NCI-H82 treated with DMSO at 0.1 percent for 48 hours (cell line): ENCODE results near the gene XXYLT1.
A peak's percentile ranks its signal among the peaks of the same experiment; 100 is the strongest.

Source experiments
- DNase-seq: peaks from one replicate; lab custom pipeline; 2025; ENCODE audit not compliant: unreplicated experiment; lab: John Stamatoyannopoulos, UW

XXYLT1 gene

DNA sequence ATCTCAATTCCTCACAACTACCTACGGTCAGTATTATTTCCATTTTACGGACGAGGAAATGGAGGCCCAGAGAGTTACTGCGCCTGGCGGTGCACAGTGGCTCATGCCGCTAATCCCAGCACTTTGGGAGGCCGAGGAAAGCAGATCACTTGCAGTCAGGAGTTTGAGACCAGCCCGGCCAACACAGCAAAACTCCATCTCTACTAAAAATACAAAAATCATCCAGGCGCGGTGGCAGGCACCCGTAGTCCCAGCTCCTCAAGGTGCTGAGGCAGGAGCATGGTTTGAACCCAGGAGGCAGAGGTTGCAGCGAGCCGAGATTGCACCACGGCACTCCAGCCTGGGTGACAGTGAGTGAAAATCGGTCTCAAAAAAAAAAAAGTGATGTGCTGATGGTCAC is 187.3 kb downstream of the XXYLT1 start:
- DNase-seq: no peak

DNA sequence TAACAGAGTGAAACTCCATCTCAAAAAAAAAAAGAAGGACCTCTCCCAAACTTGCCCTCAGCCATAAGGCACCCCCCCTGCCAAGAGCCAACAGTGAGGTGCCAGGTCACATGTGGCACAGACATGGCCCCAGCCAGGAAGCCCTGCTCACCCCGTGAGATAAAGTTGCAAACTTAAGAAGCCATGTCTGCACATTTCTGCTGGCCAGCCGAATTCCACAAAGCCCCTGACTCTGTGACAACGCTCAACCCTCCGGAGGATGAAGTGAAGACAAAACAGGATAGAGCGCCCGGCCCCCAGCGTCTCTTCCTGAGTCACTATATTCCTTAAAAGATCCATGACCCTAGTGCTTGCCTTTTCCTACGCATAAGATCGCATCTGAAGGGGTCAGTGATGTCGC is 188.1 kb downstream of the XXYLT1 start:
- DNase-seq: no peak

DNA sequence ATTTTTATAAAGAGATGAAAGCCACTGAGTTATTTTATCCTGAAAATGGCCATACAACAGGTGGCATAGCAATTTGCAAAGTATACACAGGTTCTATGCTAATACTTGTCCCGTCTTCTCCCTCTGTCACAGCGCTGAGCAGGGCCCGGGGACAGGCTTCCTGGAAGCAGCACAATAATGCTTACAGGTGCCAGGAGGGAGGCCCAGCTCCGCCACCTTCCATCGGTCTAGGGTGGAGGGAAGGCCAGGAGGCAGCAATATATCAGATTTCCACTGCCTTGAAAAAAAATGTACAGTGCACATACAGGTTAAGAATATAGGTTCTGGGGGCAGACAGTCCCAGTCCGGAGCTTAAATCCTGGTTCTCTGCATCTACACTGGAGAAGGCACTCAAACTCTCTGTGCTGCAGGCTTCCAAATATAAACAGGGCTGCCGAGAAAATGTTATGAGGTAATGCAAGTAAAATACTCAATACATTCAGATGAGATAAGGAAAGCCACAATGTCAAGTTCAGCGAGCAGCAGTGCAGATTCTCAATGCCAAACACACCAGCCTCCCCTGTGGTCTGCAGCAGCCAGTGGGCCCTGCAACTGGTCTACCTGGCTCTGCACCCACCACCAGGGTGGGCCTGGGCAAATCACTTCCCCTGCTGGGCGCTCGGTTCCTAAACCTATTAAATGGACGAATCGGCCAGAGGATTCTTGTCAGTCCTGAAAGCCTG is 189.6 kb downstream of the XXYLT1 start:
- DNase-seq: no peak

DNA sequence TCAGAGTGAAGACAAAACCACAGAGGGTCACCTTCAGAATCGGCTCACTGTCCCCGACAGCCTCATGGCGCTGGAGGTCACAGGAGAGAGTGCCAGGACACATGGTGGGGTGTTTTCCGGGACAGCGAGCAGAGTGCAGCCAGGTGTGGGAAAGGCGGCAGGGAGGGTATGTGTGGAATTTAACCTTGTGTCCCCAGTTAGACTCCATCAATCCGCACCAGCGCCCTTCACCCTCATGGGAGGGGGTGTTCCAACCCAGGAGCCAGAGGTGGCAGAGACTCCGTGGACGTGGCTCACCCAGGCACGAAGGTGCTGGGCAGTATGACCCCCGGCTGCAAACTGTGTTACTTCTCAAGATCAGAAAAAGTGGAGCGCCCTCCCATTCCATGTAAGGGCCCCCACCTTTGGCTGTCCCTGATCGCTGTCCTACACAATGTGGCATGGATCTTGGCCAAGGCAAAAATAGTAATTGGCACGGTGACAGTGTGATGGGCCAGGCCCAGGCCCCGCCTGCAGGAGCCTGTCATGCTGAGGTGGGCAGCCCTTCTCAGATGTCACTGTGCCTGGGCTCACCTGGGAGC is 190.3 kb downstream of the XXYLT1 start:
- DNase-seq: no peak

DNA sequence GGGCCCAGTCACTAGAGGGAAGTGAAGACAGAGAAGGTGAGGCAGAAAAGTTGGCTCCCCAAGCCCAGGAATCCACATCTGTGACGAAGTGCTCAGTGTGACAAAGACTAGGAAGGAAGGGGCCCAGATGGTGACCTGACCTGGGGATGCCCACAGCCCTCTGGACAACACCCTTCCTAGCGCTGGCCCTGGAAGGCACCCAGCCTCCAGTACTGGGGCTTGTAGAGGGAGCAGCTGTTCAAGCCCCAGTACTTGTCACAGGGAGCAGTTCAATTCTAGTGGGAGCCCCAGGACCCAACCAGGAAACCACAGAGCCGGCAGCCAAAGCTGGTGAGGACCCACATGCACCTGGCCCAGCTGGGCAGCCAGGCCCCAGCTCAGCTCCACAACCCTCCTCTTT is 190.8 kb downstream of the XXYLT1 start:
- no peak for DNase-seq

DNA sequence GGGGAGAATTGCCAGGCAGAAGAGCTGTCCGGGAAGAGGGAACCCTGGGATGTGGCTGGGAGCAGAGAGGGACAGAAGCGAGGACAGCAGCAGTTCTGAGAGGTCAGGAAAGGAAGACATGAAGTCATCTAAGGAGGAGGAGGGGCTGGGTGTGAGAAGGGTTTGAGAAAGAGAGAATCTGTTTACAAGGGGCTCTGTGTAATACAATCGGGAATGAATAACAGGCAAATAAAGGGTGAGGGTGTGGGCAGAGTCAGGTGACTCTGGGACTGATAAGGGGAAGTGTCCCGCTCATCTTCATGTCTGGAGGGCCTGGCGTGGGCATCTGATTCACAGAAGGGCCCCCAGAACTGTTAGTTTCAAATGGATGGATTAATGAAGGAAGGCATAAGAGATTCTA is 191.3 kb downstream of the XXYLT1 start:
- no peak for DNase-seq

DNA sequence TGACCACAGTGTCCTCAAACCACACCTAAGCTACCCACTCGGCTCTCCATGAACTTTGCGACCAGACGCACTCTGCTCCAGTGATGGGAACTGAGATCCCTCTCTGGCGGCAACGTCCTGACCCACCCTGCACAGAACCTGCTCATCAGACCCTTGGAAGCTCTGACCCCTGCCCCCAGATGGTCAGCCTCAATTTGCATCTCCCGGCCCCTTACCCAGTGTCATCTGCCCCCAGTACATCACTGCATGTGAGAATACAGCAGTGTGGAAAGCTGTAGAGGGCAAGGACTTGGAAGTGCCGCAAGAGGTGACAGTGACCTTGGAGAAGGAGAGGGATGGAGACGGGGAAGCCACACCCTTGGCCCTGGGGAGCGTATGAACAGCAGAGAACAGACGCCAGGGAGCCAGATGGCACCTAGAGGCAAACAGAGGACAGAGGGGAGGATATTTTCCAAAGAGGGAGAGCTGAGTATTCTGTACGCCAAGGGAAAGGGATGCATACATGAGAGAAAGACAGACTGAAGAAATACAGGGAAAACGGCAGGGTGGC is 192.0 kb downstream of the XXYLT1 start:
- DNase-seq: peak; percentile 49

DNA sequence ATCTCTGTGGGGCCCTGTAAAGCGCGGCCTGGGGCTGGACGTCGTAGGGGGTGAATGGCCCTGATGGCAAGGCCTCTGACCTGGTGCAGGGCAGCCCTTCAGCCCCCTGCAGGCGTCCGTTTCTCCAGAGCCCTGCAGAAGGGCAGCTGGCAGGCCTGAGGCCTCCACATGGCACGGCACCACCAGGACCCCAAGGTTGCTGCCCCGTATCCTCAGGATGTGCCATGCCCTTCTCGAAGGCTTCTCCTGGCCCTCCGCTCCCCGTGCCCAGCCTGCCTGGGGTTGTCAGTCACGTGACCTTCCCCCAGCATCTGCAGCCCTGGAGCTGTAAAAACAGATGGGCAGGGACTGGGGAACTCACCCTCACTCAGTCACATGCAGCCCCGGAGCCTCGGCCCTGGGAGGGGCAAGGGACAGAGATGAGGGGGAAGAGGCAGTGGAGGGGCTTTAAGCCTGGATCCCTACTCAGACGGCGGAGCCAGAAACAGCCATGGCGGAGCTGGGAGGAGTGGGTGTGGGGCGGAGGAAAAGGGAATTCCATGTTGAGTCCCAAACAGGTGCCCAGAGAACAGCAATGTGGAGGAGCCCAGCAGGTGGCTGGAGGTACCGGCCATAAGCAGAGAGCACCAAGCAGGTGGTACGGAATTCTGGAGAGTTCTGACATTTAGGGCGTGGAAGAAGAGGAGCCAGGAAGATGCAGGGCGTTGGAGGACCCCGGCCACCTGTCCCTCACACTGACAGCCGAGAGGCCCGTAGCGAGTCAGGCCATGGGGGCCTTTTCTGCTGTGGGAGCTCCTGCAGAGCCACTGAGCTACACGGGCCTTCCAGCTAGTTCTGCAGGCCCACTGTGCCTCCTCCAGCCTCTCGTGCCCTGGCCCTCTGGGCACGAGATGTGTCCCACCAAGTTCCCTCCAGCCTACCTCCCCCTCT is 193.1 kb downstream of the XXYLT1 start:
- DNase-seq: peak; percentile 9

DNA sequence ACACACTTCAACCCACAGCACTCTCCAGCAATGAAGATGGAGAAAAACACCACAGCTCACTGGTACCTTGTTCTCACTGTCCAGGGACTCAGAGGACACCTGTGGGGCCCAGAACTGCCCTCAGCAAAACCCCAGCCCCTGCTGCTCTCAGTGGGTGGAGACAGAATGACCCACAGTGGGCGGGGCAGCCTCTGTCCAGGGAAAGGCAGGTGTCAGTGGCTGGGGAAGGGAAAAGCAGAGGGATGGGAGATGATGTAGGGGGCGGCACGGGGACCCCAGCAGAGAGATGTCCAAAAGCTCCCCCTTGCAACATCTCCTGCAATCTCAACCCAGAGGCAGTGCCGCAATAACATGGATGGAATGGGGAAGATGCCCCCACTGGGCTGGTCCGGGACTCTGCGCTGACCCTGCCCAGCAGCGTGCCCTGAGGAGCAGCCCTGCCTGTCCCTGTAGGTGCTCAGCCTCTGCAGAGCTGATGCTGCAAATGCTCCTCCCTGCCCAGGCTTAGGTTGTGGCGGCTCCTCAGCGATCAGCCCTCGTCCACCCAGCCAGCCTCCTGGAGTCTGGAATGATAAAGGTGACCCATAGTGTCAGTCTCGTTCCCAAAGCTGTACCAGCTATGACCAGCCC is 193.9 kb downstream of the XXYLT1 start:
- DNase-seq: no peak

DNA sequence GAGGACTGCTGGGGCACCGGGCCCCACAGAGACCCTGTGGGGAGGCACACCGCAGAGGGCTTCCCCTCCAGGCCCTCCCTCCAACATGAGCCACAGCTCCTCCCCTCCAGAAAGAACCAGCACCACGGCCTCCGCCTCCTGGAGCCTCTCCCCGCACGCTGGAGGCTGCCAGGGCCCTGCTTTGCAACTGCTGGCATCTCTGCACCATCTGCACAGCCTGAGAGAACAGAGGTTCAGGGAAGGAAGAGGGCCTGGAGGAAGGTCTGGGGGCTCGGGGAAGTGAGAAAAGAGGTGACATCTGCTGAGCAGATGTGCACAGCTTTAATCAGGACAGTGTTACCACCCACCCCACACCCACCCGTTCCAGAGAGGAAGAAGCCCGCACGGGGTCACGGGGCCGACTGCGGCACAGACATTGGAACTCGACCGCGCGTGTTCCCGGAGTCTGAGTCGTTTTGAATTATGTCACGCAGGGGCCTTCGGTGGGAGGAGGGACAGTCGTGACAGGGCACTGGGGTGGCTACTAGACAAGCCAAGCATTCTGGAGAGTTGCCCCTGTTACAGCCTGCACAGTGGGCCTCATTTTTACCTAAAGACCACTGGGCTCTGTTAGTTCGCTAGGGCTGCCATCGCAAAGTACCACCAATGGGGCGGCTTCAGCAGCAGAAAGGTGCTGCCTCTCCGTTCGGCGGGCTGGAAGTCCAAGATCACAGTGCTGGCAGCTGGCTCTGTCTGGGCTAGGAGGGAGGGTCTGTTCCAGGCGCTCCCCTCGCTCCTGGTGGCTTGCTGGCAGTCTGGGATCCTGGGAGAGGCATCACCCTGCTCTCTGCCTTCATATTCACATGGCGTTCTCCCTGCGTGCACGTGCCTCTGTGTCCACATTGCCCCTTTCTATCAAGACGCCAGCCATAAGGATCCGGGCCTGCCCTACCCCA is 194.8 kb downstream of the XXYLT1 start:
- DNase-seq: peak; percentile 8

DNA sequence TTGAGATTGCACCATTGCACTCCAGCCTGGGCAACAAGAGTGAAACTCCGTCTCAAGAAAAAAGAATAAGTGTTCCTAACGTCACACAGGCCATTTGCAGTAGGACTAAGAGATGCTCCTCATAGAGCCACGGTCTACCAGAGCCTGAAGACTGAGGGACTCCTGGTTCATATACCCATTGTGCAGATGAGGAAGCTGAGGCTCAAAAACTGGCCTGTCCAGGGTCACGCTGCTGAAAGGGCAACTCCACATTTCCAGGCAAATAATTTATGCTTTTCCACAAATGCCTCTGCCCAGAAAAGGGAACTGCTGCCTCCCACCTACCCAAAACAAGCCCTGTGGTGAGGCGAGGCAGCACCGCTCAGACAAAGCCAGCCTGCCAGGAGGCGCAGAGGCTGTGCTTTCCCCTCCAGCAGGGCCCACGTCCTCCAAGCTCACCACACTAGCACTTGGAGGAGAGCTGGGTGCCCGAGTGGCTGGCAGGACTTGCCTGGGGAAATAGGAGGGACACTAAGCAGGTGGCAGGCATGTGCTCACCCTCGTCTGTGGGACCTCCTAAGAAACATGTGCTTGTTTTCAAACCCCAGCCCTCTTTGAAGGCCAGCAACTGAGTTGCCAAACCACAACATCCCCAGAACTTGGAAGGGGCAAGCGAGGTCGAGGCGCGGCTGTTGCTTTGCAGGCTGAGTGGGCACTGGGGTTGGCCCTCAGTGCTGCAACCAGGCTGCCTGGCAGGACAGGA is 195.6 kb downstream of the XXYLT1 start:
- no peak for DNase-seq

DNA sequence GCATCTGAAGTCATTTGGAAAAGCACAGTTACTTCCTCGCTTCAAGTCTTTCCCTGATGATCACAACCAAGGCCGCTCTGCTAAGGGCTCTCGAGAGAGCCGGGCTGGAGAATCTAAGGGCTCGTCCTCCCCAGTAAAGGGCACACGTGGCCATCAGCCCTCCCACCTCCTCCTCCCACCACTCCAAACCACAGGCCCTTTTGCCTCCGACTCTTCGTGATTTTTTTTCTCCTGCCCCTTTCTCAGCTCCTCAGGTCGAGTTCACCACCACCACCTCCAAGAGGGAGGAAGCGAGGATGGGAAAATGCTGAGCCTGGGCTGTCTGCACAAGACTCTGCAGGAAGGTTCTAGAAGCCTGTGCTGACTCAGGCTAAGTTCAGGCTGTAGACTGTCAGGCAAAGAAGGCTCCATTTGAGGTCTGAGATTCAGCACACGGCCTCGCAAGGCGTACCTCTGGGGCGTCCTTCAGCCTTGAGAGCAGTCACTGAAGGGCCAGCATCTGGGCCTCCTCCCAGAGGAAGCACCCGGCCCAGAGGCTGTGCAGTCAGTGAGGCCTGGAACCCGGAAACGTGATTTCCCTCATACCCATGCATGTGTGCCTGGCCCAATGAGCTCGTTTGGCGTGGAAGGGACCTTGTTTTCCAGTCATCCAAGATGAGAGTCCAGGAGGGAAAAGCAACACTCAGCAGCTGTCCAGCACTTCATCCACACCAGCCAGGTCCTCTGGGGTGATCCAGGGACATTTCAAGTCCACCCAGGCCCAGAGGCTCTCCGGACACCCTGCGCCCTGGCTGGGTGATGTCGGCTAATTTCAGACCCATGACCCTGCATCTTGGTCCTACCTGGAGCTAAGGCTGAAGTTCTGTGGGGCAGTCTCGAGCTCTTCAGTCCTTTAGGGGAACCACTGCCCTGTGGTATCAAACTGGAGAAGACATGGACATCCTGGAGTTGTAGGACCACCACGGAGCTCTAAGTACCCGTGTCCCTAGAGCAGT is 196.8 kb downstream of the XXYLT1 start:
- DNase-seq: no peak

DNA sequence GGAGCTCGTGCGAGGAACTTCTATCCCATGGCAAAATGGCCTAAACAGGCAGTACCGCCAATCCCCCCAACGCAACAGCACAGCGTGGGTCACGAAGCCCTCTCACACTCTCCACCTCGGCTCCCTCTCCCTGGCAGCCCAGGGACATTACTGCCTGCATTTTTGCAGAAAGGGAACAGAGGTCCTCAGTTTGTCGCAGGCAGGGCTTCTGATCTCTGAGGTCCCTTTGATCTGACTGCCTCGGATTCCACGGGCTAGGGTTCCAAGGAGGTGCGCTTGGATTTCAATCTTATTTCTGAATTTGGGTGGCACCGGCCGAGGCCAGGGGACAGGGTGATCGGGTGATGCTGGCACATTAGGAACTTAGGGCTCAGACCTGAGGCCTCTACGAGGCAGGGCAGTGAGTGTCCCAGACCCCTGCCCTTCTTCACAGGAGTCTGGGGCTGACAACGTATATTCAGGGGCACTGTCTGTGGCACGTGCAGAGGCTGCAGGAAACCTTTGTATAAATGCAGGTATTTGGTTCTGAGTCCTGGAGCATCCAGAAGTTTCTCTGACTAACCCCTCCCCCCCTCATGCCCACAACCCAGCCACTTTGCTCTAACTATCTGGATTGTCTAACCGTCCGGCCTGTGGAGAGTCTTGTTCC is 197.9 kb downstream of the XXYLT1 start:
- DNase-seq: no peak

DNA sequence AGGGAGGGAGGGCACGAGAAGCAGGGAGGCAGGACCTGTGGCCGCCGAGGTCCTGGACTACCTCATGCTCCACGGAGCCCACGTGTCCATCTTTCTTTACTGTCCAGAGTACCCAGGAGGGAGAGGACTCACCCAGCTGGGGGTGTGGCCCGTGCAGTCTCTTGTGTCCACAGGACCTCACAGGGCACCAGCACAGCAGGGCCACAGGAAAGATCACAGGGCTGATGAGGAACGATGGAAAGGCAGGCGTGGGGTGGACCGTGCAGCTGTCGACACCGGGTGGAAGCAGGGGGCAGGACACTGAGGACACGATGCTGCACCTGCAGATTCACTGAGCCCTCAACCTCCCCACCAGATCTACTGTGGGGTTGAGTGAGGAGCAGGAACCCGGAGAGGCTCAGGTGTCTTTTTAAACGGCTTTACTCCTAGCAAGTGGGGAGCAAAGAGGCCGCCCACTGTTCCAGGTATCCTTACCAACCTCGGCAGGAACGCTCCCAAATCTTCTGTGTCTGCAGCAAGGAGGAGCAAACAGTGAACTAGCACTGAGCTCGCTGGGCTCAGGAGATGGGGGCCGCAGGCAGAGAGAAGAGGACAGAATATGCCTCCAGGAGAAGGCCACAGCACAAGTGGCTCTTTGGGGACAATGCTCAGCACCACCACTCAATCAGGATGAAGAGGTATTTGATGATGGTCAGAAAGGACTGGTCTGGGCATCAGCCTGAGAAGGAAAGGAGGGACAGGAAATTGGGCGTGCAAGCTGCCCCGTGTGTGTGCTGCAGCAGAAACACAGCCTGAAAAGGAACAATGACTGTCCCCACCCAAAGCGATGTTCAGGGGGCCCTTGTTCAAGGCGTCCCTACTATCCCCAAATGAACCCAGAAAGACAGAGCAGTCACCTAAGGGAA is 198.8 kb downstream of the XXYLT1 start:
- no peak for DNase-seq

DNA sequence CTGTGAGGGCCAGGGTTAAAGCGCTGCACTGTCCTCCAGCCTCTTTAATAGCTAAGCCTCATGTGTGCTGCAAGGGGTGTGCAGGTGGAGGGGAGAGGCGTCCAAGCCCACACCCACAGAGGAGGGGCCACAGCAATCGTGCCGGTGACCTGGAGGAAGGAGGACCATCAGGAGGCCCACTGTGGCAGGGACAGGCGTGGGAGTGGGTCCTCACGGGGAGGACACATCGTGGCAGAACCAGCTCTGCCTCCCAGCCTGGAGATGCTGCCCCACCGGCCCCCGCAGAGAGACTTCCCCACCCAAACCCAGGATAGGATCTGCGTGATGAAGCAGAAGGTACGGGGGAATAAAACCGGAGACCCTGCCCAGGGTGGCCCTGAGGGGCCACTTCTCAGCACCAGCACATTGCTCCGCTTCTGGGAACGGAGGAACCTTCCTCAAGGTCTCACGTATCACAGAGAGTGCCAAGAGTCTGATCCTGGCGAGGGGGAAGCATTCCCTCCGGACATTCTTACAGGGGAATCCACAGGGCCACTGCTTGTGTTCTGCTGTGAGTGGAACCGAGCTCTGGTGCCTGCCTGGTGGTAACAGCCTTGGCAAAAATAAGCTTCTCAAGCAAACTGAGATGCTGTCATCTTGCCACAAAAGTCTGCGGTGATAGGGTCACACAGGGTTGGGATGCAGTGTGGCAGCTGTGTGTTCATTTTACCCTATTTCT is 199.8 kb downstream of the XXYLT1 start:
- no peak for DNase-seq

DNA sequence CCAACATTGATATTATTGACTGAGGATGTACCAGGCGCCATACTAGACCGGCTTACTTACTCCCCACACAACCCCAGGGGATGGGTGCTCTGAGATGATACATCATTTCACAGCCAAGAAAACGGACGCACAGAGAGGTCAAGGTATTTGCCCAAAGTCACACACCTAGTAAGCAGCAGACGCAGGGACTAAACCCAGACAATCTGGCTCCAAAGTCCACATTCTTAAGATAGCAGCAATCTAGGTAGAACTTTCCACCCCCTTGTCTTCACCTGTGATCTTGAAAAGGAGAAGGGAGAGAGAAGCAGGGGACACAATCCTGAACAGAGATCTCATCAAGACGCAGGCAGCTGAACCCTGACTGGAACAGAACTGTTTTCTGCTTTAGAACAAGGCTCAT is 200.6 kb downstream of the XXYLT1 start:
- DNase-seq: no peak
